GM04503 (cell line): ENCODE measurements around the gene GP9.

Experiments
- DNase-seq: peaks from one replicate; pipeline ENCODE4 v3.0.0-alpha.2; 2012; ENCODE audit warnings: low read depth

Gene GP9

DNA sequence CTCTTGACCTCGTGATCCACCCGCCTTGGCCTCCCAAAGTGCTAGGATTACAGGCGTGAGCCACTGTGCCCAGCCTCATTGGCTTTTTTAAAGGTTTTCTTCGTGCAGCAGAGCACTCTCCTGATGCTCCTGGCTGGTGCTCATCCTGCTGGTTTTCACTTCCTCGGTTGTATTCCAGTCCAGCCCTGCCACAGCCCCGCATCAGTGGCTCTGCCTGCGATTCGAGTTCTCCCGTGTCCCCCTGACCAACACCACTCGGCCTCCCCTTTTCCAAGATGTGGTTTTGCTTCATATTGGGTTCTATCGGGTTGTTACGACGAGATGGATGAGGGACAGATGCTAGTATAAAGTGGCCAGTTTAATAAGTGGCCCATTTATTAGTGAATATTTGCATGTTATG lies 31.7 kb upstream of the GP9 start:
- DNase-seq: no peak

DNA sequence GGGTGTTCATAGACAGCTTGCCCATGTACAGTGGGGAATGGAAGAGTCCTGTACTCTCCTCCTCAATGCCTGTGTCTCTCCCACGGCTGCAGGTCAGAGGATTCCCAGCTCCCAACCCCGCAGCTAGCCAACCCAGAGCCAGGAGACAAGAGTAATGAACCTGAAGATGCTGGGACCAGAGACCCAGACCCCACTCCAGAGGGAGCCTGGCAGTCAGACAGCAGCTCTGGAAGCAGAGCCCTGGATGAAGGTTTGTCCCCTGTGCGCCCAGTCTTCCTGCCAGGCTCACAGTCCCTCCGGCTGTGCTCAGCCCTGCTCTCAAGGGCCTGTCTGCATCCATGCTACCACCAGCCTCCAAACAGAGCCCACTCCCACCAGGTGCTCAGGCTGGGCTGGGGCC lies 30.0 kb upstream of the GP9 start:
- DNase-seq: no peak

DNA sequence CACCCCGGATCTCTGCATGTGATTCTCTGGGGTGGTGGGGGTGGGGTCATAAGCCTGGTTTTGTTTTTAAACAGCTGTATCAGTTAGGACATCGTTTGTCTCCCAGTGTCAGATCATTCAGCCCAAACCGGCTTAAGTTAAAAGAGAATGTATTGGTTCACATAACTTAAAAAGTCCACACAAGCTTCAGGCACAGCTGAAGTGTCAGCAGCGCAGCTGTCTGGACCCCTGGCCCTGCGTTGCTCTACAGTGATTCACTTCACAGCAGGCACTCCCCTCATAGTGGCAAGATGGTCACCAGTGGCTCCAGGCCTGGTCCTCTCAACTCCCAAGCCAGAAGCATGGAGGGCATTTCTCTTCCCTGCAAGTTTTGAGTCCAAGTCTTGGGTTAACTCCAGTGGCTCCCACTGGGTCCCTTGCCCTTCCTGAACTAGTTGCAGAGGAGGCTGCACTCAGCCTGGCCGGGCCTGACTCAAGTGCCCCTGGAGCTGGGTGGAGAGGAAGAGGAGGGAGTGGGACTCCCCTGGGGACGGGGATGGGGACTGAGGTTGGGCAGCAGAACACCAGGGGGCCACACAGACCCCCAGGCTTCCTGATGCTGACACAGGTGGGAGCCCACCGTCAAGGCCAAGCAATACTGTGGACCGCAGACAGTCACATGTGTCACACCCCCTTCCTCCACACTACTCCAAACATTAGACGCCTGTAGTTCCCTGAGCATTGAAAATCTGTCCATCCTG lies 28.9 kb upstream of the GP9 start:
- no peak for DNase-seq

DNA sequence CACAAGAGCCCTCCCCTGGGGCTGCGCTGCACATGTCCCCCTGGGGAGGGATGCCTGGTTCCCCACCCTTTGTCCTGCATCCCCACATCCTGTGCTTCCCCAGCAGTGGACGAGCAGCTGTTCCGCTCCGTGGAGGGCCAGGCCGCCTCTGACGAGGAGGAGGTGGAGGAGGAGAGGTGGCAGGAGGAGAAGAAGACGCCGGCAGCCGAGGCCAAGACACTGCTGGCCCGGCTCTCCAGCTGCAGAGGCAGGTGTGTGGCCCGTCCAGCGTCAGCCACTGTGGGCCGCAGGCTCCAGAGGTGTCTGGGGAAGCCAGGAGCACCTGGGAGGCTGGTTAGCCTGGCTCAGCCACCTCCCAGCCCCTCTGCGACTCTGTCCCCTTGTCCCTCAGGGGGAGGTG lies 27.9 kb upstream of the GP9 start:
- no peak for DNase-seq

DNA sequence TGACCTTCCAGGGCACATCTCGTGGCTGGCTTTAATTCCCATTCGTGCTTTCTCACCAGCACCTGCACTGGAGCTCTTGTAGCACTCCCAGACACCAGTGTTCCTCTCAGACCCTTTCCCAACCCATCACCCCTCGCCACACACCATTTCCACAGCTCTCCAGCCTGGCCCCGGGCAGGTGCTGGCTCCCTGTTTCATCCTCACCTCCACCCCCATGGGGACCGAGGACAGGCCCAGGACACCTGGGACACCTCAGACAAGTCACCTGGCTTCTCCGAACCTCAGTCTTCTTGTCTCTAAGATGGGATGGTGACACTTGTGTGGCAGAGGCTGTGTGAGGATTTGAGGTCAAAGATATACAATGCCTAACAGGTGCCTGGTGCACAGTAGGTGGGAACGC lies 27.4 kb upstream of the GP9 start:
- no peak for DNase-seq

DNA sequence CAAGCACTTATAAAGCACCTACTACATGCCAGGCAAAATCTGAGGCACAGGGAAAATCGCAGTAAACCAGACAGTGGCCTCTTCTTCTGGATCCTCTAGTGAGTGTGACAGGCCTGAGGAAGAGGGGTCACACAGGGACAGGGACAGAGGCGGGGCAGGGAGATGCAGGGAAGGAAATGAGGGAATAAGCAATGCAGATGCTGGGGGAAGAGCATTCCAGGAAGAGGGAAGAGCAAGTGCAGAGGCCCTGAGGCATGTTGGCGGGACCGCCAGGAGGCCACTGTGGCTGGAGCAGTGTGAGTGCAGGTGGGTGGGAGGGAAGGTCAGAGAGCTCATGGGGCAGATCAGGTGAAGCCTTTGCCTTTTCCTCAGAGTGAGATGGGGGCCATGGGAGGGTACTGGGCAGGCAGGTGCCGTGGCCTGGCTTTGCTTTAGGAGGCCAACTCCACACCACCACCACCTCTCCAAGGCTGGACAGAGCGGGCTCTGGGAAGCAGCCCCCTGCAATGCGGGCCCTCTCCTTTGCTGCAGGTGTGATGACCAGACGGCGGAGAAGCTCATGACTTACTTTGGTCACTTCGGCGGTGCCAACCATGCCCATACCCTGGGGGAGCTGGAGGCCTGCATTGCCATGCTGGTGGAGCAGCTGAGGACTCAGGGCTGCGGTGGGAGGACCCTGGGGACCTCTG lies 26.8 kb upstream of the GP9 start:
- DNase-seq: no peak

DNA sequence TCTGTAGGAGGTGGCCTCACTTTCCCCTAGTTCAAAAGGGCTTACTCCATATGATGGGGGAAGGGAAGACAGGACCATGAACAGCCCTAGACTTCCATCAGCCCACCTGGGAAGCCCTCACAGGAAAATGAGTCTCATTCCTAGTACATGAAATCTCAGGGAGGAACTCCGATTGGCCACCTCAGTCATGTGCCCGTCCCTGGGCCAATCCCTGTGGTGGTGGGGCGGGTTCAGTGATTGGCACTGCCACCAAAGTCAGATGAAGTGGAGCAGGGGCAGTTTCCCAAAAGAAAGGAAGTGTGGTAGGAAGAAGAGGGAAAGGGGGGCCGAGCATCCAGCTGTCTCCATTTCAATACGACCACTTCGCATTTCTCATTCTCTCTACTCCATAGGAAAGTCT lies 25.9 kb upstream of the GP9 start:
- no peak for DNase-seq

DNA sequence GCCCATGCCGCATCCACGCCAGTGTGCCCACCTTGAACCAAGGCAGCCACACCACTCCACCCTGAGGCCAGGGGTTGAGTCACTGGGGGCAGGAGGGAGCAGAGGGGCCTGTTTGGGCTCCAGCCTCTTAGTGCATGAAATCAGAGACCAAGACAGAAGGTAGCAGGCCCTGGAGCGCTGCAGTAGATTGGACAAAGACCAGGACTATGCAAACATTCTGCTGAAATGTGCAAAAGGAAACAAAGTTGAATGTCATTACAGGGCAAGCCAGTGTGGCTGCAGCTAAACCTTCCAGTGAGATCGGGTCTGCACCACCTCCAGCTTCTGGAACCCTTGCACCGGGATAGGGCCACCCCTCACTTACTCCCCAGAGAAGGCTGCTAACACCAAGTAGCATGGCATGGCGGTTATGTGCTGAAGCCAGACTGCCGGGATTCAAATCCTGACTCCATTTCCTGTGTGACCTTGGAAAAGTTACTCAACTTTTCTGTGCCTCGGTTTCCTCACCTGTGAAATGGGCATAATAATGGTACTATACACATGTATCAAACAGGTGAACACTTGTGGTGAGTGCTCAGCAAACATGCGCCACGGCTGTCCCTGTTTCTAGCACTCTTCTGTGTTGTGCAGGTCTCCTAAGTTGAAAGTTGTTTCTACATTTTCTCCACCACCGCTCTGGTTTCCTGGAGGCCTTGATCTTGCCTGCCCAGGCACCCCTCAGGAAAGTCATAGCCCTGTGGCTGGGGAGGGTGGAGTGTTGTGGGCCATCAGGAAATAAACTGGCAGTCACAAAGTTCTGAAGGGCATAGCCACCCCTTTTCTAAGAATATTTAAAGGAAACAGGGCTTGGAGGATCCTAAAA lies 25.0 kb upstream of the GP9 start:
- DNase-seq: no peak

DNA sequence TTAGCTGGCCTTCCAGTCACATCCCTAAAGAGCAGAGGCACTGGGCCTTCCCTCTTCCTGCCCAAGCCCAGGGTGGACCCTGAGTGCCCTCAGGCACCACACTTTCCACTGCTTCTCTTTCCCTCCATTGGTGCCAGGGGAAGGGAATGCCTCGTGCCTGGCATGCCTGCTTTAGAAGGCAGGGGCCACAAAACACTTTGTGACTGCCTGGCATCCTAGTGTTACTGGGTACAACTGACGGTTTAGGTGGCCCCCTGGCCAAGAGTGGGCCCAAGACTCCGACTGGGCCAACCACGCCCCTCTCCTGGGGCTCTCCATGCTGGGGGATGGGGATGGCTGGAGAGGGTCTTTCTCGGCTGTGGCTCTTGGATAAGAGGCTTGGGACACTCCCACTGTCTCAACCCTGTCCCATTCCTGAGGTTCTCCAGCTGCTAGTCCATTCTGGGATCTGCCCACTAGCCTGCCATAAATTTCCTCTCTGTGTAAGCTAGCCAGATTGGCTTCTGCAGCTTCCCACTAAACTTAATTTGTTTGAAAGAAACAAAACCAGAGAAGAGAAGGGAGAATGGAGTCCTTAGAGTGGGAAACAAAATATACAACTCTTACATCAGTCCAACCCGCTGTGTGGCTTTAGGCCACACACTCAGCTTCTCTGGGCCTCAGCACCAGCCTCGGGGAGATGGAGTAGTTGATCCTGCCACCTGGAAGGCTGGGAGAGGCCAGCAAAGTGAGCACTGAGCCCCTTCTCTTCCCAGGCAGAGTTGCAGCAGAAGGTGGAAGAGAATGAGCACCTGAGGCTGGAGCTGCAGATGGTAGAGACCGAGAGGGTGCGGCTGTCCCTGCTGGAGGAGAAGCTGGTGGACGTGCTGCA lies 24.1 kb upstream of the GP9 start:
- no peak for DNase-seq

DNA sequence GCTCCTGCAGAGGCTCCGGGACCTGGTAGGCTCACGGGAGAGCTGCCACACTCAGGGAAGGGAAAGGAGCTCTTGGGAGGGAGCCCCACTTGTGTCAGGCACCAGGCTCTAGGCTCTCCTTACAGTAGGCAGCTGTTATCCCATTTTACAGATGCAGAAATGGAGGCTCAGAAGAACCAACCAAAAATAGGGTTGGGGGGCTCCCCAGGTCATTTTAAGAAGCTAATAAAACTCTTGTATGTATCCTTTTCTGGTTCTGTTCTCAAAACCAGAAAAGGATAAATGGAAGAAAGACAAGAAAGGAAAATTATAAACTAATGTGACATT lies 23.5 kb upstream of the GP9 start:
- DNase-seq: no peak

DNA sequence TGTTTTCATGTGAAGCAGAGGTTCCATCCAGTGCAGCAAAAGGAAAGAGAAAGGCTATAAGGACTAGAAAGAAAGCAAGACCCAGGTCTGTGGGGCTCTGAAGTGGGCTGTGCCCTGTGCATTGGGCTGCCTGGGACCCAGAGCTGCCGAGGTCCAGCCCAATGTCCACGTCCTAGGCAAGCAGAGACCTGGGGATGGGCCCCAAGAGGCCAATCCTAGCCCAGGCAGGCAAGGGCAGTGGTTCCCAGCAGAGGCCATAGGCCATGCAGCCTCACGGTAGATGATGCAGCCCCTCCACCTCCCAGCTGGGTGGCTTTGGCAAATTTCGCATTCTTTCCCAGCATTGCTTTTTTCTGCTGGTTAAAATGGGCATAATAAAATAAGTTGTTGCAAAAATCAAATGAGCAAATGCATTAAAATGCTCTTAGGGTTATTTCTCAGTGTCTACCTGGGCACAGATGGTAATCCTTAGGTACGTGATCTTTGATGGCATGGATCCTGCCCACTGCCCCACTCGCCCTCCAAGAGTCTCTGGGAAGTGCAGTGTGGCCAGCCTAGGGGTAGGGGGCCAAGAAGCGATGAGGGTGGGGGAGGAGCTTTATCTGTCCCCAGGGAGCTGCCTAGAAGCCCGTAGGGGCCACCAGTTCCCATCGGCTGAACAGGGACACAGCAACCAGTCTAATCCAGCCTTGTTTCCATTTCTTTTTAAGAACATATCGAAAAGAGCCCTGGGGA lies 22.3 kb upstream of the GP9 start:
- no peak for DNase-seq

DNA sequence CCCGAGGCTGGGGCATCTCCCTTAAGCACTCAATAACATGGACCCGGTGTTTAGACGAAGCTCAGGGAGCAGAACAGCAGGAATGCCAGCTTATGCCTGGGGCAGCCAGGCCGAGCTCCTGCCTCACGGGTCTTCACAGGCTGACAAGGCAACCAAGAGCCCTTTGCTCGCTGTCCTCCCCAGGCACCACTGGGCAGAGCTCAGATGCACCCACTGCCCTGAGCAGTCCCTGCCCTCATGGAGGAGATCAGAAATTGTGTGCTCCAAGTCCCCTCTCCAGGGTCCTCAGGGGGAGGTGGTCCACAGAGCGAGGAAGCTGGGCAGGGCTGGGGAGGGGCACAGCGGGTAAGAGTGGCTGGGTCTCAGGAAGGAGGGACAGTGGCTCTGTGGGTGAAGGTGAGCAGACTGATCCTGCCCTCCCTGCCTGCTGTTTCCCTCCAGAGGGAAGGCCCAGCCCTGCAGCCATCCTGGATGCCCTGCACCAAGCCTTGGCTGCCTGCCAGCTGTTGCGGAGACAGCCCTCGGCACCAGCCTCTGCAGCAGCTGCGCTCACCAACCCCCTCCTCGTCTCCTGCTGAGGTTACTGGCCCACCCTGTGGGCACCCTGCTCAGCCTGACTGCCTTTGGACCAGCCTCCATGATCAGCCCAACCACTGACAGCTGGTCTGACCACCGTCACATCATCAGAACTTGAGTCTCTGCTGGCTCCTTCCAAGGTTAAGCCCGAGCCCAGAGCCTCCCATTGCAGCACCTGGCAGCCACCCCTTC lies 21.1 kb upstream of the GP9 start:
- DNase-seq: no peak

DNA sequence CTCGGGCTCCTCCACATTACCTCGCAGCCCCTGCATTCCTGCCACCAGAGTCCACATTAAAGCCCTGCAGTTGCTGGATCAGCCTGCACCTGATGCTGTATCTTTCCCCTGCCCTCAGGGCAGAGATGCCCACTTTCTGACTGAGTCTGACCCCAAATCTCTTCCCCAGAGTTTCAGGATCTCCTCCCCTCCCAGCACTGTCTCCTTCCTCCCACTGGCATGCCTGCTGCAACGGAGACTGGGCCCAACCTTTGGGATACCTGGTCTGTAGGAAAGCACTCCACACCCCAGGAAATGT lies 20.6 kb upstream of the GP9 start:
- DNase-seq: no peak

DNA sequence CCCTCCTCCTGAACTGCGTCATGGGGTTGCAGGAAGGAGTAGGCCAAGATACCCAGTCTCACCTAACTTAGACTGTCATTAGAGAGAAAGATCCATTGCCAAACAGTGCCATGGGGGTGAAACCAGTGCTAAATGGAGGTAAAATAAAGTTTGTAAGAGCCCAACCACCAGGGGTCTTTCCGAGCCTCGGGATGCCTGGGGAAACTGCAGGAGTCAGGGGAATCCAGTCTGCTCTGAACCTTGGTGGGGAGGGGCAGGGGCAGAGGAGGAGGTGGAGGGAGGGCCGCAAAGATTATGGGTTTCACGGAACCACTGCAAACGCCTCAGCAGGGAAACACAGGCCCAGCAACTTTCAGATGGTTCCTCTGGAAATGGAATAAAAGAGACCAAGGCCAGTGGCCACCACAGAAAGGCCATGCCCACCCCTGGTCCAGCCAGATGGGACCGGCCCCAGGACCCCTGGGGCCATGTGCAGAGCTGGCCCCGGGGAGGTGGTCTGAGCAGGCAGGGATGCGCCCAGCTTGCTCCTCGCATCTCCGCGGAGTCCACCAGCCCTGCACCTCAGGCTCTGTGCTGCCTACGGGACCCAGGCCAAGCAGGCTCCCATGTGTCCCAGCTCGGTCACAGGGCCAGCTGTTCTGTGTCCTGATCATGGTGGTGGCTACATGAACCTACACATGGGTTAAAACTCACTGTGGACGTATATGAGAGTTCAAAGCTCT lies 19.8 kb upstream of the GP9 start:
- DNase-seq: no peak

DNA sequence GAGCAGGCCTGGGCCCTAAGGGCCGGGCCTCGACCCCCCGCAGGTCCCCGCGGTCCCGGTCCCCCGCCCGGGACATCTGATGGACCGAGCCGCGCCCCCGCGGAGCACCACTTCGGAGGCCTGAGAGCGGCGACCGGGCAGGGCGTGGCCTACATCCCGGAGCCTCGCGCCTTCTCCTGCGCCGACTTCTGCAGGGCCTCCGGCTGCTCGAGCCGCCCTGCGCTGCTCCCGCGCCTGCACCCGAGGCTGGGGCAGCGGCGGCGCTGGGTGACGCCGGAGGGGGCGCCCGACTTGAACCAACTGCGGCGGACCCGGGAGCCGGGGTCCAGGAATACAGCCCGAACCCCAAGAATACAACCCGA lies 14.9 kb upstream of the GP9 start:
- DNase-seq: no peak

DNA sequence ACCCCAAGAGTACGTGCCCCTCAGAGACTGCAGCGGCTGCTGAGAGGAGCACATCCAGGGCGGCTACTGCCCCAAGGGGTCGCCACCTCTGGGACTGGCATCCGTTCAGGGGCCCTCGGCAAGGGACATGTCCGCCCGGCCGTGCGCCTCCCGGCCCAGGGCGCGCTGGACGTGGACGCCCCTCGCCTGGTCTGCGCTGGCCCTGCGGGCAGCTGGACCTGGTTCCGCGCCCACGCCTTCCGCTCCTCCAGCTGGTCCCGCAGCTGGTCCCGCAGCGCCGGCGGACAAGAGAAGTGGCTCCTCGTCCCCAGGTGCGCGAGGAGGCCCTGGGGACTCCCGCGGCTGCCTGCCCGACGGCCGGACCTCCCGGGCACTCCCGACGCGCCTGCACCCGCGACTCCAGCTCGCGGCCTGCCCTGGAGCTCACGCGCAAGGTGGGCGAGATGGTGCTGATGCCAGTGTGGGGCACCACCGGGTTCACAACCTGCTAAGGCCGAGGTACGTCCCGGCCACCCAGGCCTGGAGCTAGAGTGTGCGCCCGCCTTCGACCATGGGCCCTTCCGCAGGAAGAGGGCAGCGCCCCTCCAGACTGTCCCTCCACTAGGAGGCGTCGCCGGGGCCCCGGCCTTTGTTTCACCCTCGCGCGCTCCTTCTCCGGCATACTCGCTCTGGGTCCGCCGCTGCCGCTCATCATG lies 14.4 kb upstream of the GP9 start:
- no peak for DNase-seq

DNA sequence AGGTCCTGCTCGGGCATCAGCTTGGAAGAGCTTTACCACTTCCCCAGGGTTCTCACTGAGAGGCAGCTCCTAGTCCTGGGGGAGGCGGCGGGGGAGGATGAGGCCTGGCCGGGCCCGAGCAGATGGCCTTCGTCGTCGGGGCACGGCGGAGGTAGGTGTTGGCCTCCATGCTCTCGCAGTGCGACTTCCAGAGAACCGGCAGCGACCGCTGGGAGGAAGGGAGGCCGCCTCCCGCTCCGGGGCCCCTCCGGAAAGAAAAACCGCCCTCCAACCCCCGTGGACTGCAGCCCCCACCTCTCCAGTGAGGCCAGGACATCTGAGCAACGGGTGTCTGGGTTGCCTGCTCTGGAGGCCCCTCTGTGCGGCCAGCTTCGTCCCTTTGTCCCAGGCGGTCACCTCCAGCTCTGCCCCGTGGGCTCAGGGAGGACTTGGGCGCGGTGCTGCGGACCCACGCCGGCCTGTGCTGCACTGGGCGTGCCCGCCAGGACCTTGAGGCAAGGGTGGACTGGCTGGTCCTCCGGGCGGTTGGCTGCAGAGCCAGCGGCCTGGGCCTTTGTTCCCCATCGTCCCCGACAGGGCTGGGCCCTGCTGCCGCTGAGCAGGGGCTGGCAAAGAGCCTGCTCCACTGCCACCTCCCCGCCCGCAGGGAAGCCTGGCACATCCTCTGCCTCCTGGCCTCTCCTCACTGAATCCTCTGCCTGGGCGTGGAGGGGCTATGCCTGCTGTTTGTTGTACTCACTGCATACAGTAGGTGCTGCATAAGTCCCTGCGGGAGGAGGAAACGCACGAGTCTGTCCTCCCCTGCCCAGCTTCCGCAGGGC lies 13.6 kb upstream of the GP9 start:
- DNase-seq: no peak

DNA sequence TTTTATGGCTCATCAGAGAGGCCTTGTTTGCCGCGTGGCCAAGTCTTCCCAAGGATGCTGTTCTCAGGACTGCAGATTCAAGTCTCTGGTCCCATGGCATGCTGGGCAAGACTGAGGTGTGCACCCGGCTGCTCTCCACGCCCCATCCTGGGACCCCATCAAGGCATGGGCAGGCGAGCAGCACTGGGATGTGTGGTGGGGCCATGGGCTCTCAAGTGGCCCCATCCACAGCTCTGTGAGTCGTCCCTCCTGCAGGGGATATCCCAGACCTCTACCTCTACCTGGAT lies 13.1 kb upstream of the GP9 start:
- DNase-seq: no peak
